Measurements from ENCODE around the gene TMEM144.

DNA sequence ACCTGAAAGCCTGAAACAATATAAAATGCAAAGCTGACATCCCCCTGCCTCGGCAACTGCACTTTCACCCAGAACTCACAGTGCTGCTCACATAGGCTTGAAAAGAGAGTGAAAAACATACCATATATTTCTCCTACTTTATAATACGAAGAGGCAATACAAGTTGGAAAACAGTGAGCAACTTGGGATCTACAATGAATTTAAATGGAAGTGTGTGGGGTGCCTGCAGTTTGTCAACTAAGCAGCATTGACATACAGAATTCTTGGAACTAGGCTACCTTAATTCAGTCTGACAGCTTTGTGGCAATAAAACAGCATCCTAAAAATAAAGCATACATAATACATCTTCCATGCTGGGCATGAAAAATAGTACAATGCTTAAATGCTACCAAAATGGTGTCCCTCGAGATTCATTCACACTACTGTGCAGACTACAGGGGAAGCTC is 45.5 kb upstream of the TMEM144 start:
- TF ChIP-seq CTCF (IDR thresholded peaks at IDR 0.05) (no peak), POLR2A (IDR thresholded peaks at IDR 0.05) (no peak), POLR2AphosphoS5 (IDR thresholded peaks at IDR 0.05) (no peak), EP300 (IDR thresholded peaks at IDR 0.05) (no peak)
